ENCODE measurements around the gene DOLK. TPM values are rescaled to one million over a fixed set of nuclear protein-coding genes. Genes with fewer than 3 reads are reported as not detected.

DOLK gene
- total and polyA plus RNA-seq, 2 experiments from 2014 or later: 30.2 to 45.0 TPM

GRCh38 chr9:128929560-128929959 lies 17.8 kb downstream of the DOLK start:
- no peak overlapping the region for H3K4me3 ChIP-seq

GRCh38 chr9:128928624-128929023 lies 18.8 kb downstream of the DOLK start:
- Histone ChIP-seq H3K9me3 (ENCODE audit: low read depth) (no peaks in the 10 kb centered on the region), H4K20me1 (ENCODE audit: insufficient read depth, poor library complexity, severe bottlenecking) (no peaks in the 10 kb centered on the region), H2AFZ (no peak overlapping the region), H3K4me1 (ENCODE audit: insufficient read depth) (no peaks in the 10 kb centered on the region), H3K4me3 (no peak overlapping the region), H3K27me3 (no peaks in the 10 kb centered on the region), H3K27ac (no peak overlapping the region), H3K9me2 (replicated peaks; ENCODE audit: insufficient read depth) (no peaks in the 10 kb centered on the region), H3K4me2 (no peak overlapping the region), H3K79me2 (peaks cover under 1% of the 10 kb centered on the region), H3K36me3 (replicated peaks; ENCODE audit: insufficient read depth, low read depth) (no peaks in the 10 kb centered on the region)
- DNase-seq (ENCODE audit: low spot score): no peak
- no peak for TF ChIP-seq EZH2phosphoT487 (IDR thresholded peaks at IDR 0.05; ENCODE audit: low read depth, severe bottlenecking, unreplicated experiment)
- TF ChIP-seq EZH2 (IDR thresholded peaks at IDR 0.05; ENCODE audit: borderline replicate concordance): no peak
- no peak for TF ChIP-seq CTCF (IDR thresholded peaks at IDR 0.05; ENCODE audit: poor library complexity)
- WGBS (ENCODE audit: low lambda C conversion rate, missing lambda C conversion rate): 87% methylated on average over 2 of the region's 2 CpGs

More at GRCh38 chr9:128929560-128929959, 17.8 kb downstream of the DOLK start:
- no peak overlapping the region for H3K4me2 ChIP-seq
- H4K20me1 ChIP-seq (ENCODE audit: insufficient read depth, poor library complexity, severe bottlenecking): no peaks in the 10 kb centered on the region
- no peak for DNase-seq (ENCODE audit: low spot score)
- no peaks in the 10 kb centered on the region for H3K79me2 ChIP-seq
- H2AFZ ChIP-seq: no peak overlapping the region
- H3K9me3 ChIP-seq (ENCODE audit: low read depth): no peaks in the 10 kb centered on the region
- no peaks in the 10 kb centered on the region for H3K36me3 ChIP-seq (replicated peaks; ENCODE audit: insufficient read depth, low read depth)
- H3K27me3 ChIP-seq: no peaks in the 10 kb centered on the region
- TF ChIP-seq EZH2phosphoT487 (IDR thresholded peaks at IDR 0.05; ENCODE audit: low read depth, severe bottlenecking, unreplicated experiment) (no peak), CTCF (IDR thresholded peaks at IDR 0.05; ENCODE audit: poor library complexity) (no peak), EZH2 (IDR thresholded peaks at IDR 0.05; ENCODE audit: borderline replicate concordance) (no peak)
- no peaks in the 10 kb centered on the region for H3K9me2 ChIP-seq (replicated peaks; ENCODE audit: insufficient read depth)
- WGBS (ENCODE audit: low lambda C conversion rate, missing lambda C conversion rate): 95% methylated on average over 4 of the region's 4 CpGs
- H3K4me1 ChIP-seq (ENCODE audit: insufficient read depth): no peaks in the 10 kb centered on the region
- H3K27ac ChIP-seq: no peak overlapping the region

GRCh38 chr9:128927731-128928411 lies 19.5 kb downstream of the DOLK start:
- H3K79me2 ChIP-seq: peaks cover 7% of the 10 kb centered on the region
- H3K9me3 ChIP-seq (ENCODE audit: low read depth): no peaks in the 10 kb centered on the region
- no peak overlapping the region for H3K27ac ChIP-seq
- peak; percentile 75 for DNase-seq (ENCODE audit: low spot score)
- no peaks in the 10 kb centered on the region for H4K20me1 ChIP-seq (ENCODE audit: insufficient read depth, poor library complexity, severe bottlenecking)
- no peak overlapping the region for H2AFZ ChIP-seq
- no peaks in the 10 kb centered on the region for H3K27me3 ChIP-seq
- no peaks in the 10 kb centered on the region for H3K4me1 ChIP-seq (ENCODE audit: insufficient read depth)
- H3K4me2 ChIP-seq: no peak overlapping the region
- peak; percentile 84 for TF ChIP-seq CTCF (IDR thresholded peaks at IDR 0.05; ENCODE audit: poor library complexity)
- TF ChIP-seq EZH2phosphoT487 (IDR thresholded peaks at IDR 0.05; ENCODE audit: low read depth, severe bottlenecking, unreplicated experiment): no peak
- TF ChIP-seq EZH2 (IDR thresholded peaks at IDR 0.05; ENCODE audit: borderline replicate concordance): no peak
- no peak overlapping the region for H3K4me3 ChIP-seq
- H3K36me3 ChIP-seq (replicated peaks; ENCODE audit: insufficient read depth, low read depth): no peaks in the 10 kb centered on the region
- H3K9me2 ChIP-seq (replicated peaks; ENCODE audit: insufficient read depth): no peaks in the 10 kb centered on the region
- 40% methylated on average over 10 of the region's 10 CpGs for whole genome bisulfite sequencing (ENCODE audit: low lambda C conversion rate, missing lambda C conversion rate)
